GM18909 (cell line): ENCODE results near the gene PMS1.

Experiments used
- ATAC-seq: cut with Tn5 transposase; IDR thresholded peaks from one replicate; pipeline ENCODE4 v1.9.1; 2021; ENCODE audit warnings: mild to moderate bottlenecking; ENCODE audit not compliant: unreplicated experiment, poor library complexity

PMS1 gene

GRCh38 chr2:189916651-189917050, 132.4 kb downstream of the PMS1 start:
- ATAC-seq: no peak
